Activated CD8-positive, alpha-beta memory T cell treated with anti-CD3 and anti-CD28 coated beads for 36 hours (primary cell): Measurements from ENCODE around the gene MEFV. TPM values are rescaled to one million over a fixed set of nuclear protein-coding genes. Genes with fewer than 3 reads are reported as not detected.

ENCODE experiments used
- CTCF ChIA-PET: fragments of 350-600 bp; sonication (Branson Sonifier 250); formaldehyde crosslinking; loops from one replicate; lab custom pipeline; 2021; ENCODE audit warnings: antibody characterized with exemption; lab: Charles Lee
- POLR2A ChIA-PET: fragments of 350-600 bp; sonication (Branson Sonifier 250); formaldehyde crosslinking; loops from one replicate; lab custom pipeline; 2021; ENCODE audit warnings: antibody characterized with exemption; lab: Charles Lee
- total RNA-seq, 2 experiments: library from RNA; stranded (reverse); gene quantifications; one replicate each; pipeline ENCODE4 v1.2.3, GENCODE V29; 2021

The MEFV gene
- total RNA-seq = under 1 TPM in 1 of 2 experiments, not detected in 1; 0.19 TPM

- CTCF ChIA-PET = no interaction called here
- POLR2A ChIA-PET = no interaction called here
Measured at GRCh38 chr16:3256146-3256865, at the start of gene MEFV. TSS of gene MEFV (minus strand) at chr16:3256633. CDS start at chr16:3256587, 46 bp downstream.

GRCh38 chr16:3306078-3306477 is 49.6 kb upstream of the MEFV start:
- ChIA-PET POLR2A (interaction anchor here (1.1 to 2.2 kb wide), 3 partner anchors 11 to 42 kb away, joined by 3 to 14 read pairs (median 5); partner anchors contain the start of gene ZNF263), CTCF (interaction anchor here (0.9 to 1.2 kb wide), 2 partner anchors 12 to 39 kb away, joined by 3 read pairs; no protein-coding TSS in a partner anchor)

GRCh38 chr16:3305109-3306068 is 49.0 kb upstream of the MEFV start, which contains the start of the genes TIGD7 and ZNF75A:
TSS of gene TIGD7 (minus strand) at chr16:3305430. CDS start at chr16:3300614, 4,816 bp downstream.
TSS of gene ZNF75A (plus strand) at chr16:3305497. CDS start at chr16:3308429, 2,932 bp downstream.
- ChIA-PET CTCF (interaction anchor here (0.9 to 1.3 kb wide), 3 partner anchors 12 to 39 kb away, joined by 3 to 4 read pairs (median 3); no protein-coding TSS in a partner anchor), POLR2A (interaction anchor here (1.1 to 2.2 kb wide), 4 partner anchors 12 to 96 kb away, joined by 3 to 14 read pairs (median 4); partner anchors contain the start of genes ZNF174, ZNF263 and ZSCAN32)

GRCh38 chr16:3304370-3304769 is 47.9 kb upstream of the MEFV start:
- ChIA-PET CTCF (interaction anchor here (1.3 kb wide), 1 partner anchor 13 kb away, joined by 4 read pairs; no protein-coding TSS in a partner anchor), POLR2A (interaction anchor here (1.1 to 2.2 kb wide), 2 partner anchors 21 to 97 kb away, joined by 3 to 14 read pairs; partner anchors contain the start of genes ZNF174, ZNF263 and ZSCAN32)

- CTCF ChIA-PET = no interaction called here
- POLR2A ChIA-PET = interaction anchor here (0.5 to 0.7 kb wide), 2 partner anchors 13 to 14 kb away, joined by 3 to 4 read pairs; partner anchors contain the start of gene ZNF263
Measured at GRCh38 chr16:3295783-3296182, 39.4 kb upstream of the MEFV start.

- ChIA-PET CTCF (no interaction called here), POLR2A (interaction anchor here (0.5 kb wide), 1 partner anchor 14 kb away, joined by 4 read pairs; no protein-coding TSS in a partner anchor)
Measured at GRCh38 chr16:3295209-3295608, 38.8 kb upstream of the MEFV start.

- ChIA-PET POLR2A (interaction anchor here (0.6 kb wide), 1 partner anchor 21 kb away, joined by 3 read pairs; no protein-coding TSS in a partner anchor), CTCF (interaction anchor here (1.4 kb wide), 1 partner anchor 12 kb away, joined by 4 read pairs; the partner anchor contains the start of genes TIGD7 and ZNF75A)
Measured at GRCh38 chr16:3292604-3293003, 36.2 kb upstream of the MEFV start.

- POLR2A ChIA-PET = no interaction called here
Measured at GRCh38 chr16:3289998-3290673, 33.7 kb upstream of the MEFV start.

GRCh38 chr16:3285131-3285530 is 28.7 kb upstream of the MEFV start:
- ChIA-PET POLR2A (interaction anchor here (3.2 kb wide), 1 partner anchor 20 kb away, joined by 14 read pairs; the partner anchor contains the start of genes TIGD7 and ZNF75A), CTCF (interaction anchor here (3.0 kb wide), 1 partner anchor 18 kb away, joined by 15 read pairs; no protein-coding TSS in a partner anchor)

More at GRCh38 chr16:3289998-3290673, 33.7 kb upstream of the MEFV start:
- CTCF ChIA-PET = no interaction called here

GRCh38 chr16:3283543-3284447 is 27.4 kb upstream of the MEFV start:
- ChIA-PET POLR2A (interaction anchor here (0.6 to 3.2 kb wide), 7 partner anchors 11 to 160 kb away, joined by 3 to 14 read pairs (median 6); partner anchors contain the start of genes NAA60, TIGD7, ZNF597 and ZNF75A), CTCF (interaction anchor here (0.6 to 3.0 kb wide), 5 partner anchors 16 to 125 kb away, joined by 3 to 15 read pairs (median 3); no protein-coding TSS in a partner anchor)

GRCh38 chr16:3282730-3283542 is 26.5 kb upstream of the MEFV start, which contains the start of gene ZNF263:
TSS of gene ZNF263 (plus strand) at chr16:3283491. CDS start at chr16:3283819, 328 bp downstream.
- ChIA-PET POLR2A (interaction anchor here (0.6 to 3.2 kb wide), 8 partner anchors 13 to 160 kb away, joined by 3 to 14 read pairs (median 4); partner anchors contain the start of genes NAA60, TIGD7, ZNF213 and ZNF597), CTCF (interaction anchor here (0.9 to 3.0 kb wide), 3 partner anchors 15 to 35 kb away, joined by 3 to 15 read pairs (median 3); no protein-coding TSS in a partner anchor)

- ChIA-PET CTCF (interaction anchor here (0.9 to 3.0 kb wide), 2 partner anchors 15 to 36 kb away, joined by 3 to 15 read pairs; no protein-coding TSS in a partner anchor), POLR2A (interaction anchor here (1.0 to 3.2 kb wide), 7 partner anchors 14 to 161 kb away, joined by 3 to 14 read pairs (median 5); partner anchors contain the start of genes NAA60, TIGD7, ZNF213 and ZNF597)
Measured at GRCh38 chr16:3282103-3282729, 25.8 kb upstream of the MEFV start.

- ChIA-PET POLR2A (interaction anchor here (0.9 kb wide), 1 partner anchor 14 kb away, joined by 3 read pairs; no protein-coding TSS in a partner anchor), CTCF (no interaction called here)
Measured at GRCh38 chr16:3281222-3281820, 24.9 kb upstream of the MEFV start.

GRCh38 chr16:3276679-3277078 is 20.2 kb upstream of the MEFV start:
- ChIA-PET CTCF (interaction anchor here (1.1 to 1.8 kb wide), 2 partner anchors 10 to 224 kb away, joined by 3 to 5 read pairs; no protein-coding TSS in a partner anchor), POLR2A (interaction anchor here (0.7 to 0.9 kb wide), 3 partner anchors 12 to 279 kb away, joined by 4 to 6 read pairs (median 5); no protein-coding TSS in a partner anchor)
